ENCODE results near the gene ILKAP.

ILKAP gene

DNA sequence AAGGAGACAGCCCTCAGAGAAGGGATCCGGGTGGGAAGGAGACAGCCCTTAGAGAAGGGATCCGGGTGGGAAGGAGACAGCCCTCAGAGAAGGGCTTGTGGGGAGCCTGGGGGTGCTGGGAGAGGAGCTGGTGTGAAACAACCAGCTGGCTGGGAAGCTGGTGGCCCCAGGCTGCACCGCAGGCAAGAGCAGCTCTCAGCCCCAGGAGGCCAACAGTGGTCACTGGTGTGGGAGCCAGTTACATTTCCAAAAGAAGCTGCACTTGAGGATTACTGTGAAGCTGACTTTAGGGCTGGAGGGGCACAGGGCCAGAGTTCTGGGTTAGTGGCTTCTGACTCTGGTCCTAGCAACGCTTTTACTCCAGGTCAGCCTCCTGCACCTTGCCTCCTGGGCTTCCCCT lies 33.1 kb upstream of the ILKAP start:
- DNase-seq (ENCODE audit: low spot score), result no peak

DNA sequence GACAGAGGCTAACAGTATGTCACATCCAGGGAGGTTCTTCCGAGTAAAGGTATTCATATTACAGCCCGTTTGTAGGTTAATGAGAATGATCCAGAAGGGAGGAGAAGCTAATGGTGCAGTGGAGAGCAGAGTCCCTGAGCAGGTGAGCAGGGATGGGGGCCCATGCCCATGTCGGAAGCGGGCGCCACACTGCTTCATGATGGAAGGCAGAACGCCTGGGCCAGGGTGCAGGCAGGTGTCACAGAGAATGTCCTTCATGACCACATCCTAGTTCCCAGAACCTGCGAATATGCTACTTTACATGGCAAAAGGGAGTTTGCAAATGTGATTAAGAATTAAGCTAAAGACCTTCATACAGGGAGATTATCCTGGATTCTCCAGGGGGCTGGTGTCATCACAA lies 32.4 kb upstream of the ILKAP start:
- no peak for DNase-seq (ENCODE audit: low spot score)

DNA sequence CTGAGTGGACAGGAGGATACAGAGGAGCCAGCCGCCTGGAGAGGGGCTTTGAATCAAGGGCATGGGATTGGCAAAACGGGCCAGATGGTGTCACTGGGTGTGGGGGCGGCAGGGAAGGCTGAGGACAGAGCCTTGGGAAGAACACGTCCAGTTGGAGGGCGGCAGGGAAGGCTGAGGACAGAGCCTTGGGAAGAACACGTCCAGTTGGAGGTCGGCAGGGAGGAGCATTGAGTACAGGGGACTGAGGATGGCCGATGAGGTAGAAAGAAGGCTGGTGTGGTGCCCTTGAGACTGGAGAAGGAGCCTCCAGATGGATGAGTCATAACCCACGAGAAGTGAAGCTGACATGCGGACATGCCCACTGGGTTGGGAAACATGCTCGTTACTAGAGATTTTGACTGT lies 31.8 kb upstream of the ILKAP start:
- DNase-seq (ENCODE audit: low spot score), result no peak

DNA sequence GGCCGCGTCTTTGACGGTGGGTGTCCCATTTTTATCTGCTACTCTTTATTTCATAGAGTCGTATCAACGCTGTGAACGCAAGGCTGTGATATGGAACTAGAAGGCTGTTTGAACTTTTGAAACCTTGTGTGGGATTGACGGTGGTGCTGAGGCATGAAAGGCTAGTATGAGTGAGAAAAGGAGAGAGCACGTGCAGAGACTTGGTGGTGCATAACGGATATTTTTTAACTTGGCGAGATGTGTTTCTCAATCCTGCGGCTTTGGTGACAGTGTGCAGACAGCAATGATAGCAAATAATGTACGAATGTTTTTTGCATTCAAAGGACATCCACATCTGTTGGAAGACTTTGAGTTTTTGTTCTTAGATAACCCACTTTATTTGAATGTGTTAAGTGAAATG lies 30.1 kb upstream of the ILKAP start:
- no peak for DNase-seq (ENCODE audit: low spot score)

DNA sequence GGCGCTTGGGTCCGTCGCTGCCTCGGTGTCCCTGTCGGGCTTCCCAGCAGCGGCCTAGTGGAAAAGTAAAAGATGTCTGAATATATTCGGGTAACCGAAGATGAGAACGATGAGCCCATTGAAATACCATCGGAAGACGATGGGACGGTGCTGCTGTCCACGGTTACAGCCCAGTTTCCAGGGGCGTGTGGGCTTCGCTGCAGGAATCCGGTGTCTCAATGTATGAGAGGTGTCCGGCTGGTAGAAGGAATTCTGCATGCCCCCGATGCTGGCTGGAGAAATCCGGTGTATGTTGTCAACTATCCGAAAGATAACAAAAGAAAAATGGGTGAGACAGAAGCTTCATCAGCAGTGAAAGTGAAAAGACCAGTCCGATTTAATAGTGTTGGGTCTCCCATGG lies 28.3 kb upstream of the ILKAP start:
- DNase-seq (ENCODE audit: low spot score), result no peak

DNA sequence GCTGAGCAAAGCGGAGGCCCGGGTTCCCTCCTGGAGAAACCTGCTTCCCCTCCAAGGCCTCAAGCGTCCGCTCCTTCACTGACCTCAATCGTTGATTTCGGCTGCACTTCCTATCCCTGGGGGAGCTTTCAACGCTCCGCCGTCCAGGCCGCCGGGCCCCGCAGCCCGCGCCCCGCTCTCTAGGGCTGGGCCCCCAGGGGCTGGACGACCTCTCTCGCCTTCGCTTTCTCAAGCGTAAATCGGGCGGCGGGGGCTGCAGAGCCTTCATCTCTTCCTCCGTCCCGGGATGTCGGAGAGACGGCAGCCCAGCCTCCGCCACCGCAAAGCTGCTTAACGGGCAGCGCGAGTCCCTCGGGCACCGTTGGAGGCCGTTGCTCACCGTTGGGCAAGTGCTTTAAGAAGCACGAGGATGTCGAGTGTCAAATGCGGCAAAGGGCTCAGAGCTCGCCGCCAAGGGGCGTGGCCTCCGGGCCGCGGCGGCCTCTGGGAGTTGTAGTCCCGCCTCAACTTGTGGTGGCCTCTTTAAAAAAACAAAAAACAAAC lies 27.8 kb upstream of the ILKAP start:
- no peak for DNase-seq (ENCODE audit: low spot score)

DNA sequence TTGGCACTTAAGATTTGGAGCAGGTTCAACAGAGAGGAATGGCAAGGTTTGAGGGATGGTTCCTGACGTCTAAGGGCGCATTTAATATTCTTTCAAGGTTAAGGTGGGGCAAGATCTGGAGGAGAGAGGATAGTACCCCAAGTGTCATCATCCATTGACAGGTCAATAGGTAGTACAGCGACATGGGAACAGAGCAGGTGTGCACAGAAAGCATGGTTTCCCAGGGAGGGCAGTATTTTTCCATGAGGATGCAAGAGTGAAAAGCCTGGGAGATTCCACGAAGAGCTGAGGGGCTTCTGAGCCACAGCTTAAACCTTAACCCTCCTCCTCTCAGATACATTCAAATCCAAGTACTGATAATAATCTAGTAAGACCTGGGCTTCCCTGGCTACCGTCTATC lies 27.2 kb upstream of the ILKAP start:
- no peak for DNase-seq (ENCODE audit: low spot score)

DNA sequence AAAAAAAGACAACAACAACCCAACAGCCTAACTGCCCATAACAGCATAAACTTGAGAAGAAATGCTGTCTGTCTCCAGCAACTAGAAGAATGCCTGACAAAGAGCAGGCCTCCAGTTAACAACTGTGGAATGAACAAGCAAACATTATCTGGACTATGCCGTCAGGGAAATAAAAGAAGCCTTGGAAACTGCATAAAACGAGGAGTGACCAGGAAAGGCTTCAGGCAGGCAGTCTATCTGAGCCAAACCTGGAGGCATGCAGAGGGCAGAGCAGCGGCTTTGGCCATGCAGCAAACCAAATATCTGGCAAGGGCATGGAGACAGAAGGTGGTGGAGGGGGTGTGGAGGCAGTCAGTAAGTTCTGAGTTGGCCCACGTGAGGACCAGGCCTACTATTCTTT lies 25.2 kb upstream of the ILKAP start:
- peak; percentile 30 for DNase-seq (ENCODE audit: low spot score)

DNA sequence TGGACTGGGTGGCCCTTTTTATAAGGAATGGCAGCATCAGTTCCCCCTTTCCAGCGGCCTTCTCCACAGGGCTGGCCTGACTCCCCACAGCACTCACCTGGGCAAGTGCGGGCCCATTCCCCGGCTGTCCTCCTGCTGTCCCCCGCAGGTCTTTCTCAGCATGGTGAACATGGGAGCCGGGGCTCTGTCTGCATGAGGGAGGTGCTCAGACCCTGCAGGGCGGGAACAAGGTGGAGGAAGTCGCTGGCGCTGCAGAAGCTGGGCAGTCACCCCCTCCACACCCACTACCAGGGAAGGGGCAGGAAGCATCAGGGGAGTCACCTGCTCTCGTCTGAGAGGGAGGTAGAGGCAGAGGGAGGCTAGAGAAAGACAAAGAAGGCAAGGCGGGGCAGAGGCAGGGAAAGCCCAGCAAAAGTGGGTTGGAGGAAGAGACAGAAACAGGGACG lies 24.1 kb upstream of the ILKAP start:
- DNase-seq (ENCODE audit: low spot score), result no peak

DNA sequence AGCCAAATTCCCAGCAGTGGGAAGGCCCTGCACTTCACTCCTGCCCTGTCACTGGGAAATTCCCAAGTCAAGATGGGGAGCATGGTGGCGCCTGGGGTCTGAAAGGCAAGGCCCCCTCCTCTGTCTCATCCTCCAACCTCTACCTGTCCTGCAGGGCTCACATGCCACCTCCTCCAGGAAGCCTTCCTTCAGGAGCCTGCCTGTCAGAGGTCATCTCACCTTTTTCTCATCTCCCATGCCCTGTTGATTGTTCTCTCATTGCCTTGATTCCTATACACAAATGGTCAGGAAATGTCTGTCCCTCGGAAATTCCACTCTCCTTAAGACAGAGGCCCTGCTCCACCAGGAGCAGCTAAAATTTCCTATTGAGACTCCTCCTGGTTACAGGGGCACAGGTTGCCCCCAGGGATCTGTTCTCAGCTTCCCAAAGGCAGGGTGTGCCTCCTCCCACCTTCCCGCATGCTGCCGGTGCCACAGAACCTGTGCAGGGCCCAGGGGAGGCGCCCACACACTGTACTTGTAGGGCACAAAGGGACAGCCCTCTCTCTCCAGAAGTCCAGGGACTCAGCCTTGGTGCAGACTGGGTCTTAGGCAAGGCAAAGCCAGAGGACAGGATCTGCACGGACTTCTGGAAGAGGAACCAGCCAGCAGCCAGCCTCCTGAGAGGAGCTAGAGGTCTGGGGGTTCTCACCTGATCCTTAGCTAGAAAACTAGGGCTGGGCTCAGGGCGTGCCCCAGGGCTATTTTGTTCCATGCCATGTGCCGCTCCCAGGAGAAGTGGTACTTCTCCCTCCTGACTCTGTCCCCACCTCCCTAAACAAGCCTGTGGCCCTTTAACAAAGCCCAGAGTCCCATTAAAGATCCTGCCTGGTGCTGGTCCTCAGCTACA lies 23.4 kb upstream of the ILKAP start:
- no peak for DNase-seq (ENCODE audit: low spot score)

DNA sequence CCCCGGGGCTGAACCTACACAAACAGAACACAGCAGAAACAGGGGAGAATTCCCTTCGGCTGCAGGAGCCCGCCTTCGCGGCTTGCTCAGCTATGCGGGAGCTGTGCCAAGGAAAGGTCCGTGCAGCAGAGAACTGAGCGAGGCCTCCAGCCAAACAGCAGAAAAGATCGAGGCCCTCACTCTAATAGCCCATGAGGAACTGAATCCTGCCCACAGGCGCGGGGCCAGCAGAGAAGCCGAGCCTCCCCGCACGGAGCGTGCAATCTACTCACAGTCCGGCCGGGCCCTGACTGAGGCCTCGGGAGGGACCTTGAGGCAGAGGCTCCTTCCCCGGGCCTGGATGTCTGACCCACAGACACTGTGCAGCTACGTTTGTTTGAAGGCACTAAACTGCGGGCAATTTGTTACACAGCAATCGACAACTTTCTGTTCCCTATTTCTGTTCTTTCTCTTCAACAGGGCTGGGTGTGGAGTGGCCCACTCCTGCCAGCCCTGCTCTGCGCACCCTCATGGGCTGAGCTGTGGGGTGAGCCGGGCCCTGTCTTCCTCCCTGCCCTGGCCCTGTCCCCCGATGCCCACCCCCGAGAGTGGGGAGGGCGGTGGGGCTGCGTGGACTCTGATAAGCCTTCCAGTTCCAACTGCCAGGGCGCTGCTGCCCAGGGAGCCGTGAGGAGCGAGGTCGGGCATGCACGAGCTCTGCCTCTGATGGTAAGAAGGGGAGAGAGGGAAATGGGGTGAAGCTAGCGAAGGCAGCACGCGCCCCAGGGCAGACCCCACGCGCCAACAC lies 22.6 kb upstream of the ILKAP start:
- DNase-seq (ENCODE audit: low spot score), result no peak

DNA sequence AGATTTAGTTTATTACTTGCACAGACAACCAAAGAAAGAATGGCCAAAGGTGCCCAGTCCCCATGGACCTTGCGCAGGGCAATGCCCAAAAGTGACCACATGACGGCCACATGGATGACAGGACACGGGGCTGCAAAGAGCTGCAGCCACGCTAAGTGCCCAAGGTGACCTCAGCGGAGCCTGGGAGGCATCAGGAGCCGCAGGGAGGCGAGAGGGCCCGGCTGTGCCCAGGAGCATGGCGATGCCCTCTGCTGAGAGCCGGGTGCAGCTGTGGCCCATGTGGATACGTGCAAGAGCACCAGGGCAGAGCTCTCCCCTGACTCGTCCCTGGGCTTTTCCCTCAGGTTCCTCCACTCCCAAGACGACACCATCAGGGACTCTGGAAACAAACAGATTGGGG lies 21.6 kb upstream of the ILKAP start:
- no peak for DNase-seq (ENCODE audit: low spot score)

DNA sequence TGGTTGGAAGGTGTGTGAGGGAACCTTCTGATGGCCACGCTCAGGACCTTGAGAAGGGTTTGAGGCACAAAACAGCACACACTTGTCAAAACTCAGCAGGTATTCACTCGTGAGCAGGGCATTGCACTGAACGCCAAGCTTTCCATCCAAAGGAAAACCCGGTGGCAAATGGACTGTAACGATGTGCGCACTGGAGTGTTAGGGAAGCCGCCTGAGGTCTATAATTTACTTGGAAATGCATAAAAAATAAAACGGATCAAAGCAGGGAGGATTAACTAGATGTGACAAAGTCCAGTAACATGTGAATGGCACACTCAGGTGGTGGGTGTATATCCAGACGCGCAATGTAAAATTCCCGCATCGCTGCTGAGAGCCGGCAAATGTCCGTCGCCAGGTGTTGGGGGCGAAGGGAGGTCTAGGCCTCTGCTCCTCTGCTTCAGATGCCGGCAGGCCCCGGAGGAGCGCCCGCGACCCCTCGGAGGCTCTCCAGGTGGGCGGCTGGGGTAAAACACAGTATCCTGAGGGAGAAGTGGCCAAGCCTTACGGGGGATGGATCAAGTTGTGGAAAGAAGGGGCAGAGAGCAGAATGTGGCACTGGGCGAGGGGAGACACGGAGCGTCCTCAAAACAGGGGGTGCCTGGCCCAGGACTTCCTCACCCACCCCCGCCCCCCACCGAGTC lies 21.0 kb upstream of the ILKAP start:
- no peak for DNase-seq (ENCODE audit: low spot score)

DNA sequence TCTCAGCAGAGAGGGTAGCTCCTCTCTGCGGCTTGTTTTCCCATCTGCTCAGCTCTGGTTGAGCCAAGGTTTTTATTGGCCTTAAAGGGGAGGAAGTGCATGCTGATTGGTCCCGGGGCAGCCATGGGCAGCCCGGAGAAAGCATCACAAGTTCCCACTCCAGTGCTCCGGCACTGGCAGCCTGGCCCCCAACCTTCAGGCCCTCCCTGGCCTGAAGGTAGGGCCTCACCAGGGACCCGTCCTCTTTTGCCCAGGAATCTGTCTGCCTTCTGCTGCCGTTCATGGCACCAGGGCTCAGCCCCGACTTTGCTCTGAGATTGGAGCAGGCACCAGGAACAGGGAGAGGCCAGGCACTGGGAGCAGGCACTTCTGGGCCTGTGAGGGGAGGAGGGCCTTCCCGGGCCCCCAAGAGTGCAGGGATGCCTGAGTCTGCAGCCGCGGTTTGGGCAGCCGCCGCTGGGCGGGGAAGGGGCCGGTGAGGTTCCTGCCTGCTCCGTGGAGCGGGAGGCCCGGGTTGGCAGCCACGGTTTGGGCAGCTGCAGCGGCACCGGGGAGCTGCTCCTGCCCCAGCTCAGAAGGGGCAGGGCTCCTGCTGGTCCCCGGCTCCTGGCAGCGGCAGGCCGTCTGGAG lies 17.5 kb upstream of the ILKAP start:
- no peak for DNase-seq (ENCODE audit: low spot score)

DNA sequence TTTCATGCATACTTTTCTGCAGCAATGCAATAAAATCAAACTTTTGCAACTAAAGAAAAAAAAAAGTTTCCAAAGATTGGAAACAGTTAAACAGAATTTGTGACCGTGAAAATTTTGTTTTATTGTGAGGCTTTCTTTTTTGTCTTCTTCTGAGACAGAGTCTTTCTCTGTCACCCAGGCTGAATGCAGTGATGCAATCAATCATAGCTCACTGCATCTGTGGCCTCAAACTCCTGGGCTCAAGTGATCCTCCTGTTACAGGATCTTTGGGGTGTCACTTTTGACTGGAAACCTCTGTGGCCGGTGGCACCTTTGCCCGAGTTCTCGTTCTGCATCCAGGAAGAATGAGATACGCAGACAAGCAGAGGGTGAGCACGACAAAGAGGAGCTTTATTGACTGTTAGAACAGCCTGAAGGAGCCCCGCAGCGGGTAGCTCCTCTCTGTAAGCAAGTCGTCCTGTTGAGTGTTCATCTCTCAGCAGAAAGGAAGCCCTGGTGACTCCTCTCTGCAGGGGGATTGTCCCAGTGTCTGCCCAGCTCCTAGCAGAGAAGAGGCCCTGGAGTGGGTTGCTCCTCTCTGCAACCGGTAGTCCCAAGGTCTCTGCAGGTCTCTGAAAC lies 16.9 kb upstream of the ILKAP start:
- no peak for DNase-seq (ENCODE audit: low spot score)

DNA sequence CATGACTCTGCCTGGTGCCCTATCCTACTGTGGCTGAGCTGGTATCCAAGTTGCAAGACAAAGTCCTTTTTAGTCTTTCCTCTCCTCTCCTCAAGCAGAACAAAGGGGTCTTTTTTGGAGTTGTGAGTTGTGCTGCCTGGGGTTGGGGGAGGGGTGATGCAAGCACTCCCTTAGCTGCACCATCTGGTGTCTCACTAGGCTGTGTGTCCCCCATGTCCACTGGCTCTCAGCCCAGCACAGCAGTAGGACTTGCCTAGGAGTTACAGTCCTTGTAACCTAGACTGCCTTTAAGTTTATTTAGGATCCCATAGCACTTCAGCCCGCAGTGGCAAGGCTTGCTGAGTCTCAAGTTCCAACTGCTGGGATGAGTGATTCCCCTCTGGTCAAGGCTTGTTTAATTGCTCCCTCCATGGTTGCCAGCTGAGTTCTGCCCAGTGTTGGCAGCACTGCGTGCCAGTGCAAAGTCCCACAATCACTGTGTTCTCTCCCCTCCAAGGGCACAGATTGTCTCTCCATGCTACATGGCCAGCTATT lies 13.2 kb upstream of the ILKAP start:
- DNase-seq (ENCODE audit: low spot score), result peak; percentile 47

DNA sequence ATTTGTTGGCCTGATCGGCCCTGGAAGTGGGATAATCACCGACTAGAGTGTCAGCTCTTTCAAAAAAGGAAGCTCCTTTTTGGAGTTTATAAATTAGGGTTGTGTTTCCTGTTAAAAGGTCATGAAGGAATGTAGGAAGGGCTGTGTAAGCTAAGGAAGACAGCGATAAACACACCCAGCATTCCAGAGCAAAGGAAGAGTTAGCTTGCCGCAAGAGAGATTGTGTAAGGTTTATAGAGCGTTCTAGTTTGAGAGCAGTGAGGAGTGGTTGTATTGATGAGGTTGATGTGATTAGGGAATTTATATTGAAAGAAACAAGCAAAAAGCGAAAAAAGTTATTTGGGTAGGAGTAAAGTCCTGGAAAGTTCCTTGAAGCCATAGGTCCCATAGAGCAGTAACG lies 3.5 kb upstream of the ILKAP start:
- no peak for DNase-seq (ENCODE audit: low spot score)

DNA sequence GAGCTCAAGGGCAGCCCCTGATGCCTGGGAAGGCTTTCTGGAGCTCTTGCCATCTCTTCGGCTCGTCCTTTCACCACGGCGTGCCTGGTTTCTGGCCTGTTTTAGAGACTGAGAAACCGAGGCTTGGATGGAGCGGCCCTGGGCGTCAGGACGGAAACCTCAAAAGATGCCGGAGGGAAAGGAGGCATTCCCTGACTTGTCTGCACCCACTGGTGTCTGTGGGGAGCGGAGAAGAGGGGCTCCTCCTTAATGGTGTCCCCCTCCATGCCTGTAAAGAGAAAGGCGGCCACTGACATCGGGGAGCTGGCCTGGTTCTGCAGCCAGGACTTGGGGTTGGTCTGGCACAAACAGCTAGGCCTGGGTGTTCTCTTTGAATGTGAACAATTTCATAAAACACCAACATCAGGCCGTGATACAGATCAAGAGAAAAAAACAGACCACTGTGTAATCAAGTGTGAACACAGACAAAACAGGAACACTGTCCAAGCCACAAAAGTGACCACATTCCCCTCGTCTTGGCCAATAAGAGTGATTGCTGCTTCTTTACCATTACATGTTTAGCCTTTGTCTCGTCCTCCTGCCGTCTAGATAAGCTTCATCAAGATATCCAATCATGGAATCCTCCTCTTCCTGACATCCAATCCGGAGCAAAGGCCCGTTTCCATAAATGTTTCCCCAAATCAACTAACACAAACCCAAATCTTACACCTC lies 633 bp upstream of the ILKAP start:
- no peak for DNase-seq (ENCODE audit: low spot score)

DNA sequence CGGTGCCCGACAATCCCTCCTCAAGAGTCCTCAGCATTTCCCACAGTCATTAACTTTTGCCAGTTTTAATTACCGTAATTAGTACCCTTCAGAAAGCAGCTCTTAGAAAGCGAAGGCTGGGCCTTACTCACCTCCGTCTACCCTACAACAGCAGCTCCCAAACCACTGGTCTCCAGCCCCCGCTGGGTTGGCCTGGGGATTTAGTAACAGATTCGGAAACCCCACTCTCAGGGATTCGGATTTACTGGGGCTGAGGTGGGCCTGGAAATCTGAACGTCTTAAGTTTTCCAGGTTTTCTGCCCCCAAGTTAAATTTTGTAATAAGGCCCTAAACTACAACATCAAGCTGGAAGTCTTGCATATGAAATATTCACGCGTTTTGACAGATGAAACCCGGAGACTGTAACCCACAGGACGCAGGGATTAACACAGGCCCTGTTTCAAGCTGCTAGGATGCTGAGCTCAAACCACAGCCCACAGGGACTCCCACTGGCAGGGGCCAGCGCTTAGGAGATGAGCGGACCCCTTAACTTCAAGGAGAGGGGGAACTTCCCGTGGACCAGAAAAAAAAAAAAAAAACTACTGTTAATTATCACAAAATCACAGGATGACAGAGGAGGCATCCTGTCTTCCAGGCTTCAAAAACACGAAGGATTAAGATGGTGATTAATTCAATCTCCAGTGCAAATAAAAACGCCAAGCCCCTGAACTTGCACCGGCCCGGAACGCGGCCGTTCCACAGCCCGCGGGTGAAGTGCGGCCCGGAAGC lies 985 bp downstream of the ILKAP start:
- no peak for DNase-seq (ENCODE audit: low spot score)

DNA sequence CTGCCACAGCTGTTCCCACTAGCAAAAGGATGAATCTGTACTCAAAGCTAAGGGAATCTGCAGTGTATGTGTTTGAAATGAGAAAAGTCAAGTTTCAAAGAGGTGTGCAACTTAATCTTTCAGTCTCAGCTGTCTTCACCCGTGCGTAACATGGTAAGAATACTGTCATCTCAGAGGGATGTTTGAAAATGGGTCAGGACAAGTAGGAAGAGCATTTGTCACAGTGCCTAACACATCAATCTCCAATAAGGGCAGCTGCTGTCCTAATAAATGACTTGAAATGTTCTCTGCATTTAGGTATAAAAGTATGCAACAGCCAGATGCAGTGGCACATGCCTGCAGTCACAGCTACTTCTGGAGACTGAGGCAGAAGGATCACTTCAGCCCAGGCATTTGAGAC lies 13.1 kb downstream of the ILKAP start:
- DNase-seq (ENCODE audit: low spot score), result no peak
